BE2C (cell line): ENCODE data around the gene NF1.

Experiments used
- DNase-seq: peaks from one replicate; pipeline ENCODE4 v3.0.0-alpha.2; 2020
- H3K27me3 ChIP-seq: fragments of 250-450 bp; sonication (Bioruptor Pico); 2 replicates; pipeline ENCODE4 v1.5.1; 2020; ENCODE audit warnings: mild to moderate bottlenecking
- H3K36me3 ChIP-seq: fragments of 250-450 bp; sonication (Bioruptor Pico); 2 replicates; pipeline ENCODE4 v1.5.1; 2020; ENCODE audit warnings: mild to moderate bottlenecking
- H3K4me1 ChIP-seq: fragments of 250-450 bp; sonication (Bioruptor Pico); 2 replicates; pipeline ENCODE4 v1.5.1; 2020
- H3K4me3 ChIP-seq: 2 replicates; pipeline ENCODE4 v1.5.1; 2011; ENCODE audit warnings: low read depth, low read length
- H3K9me3 ChIP-seq: fragments of 250-450 bp; sonication (Bioruptor Pico); 2 replicates; pipeline ENCODE4 v1.5.1; 2020
- CTCF ChIP-seq: IDR thresholded peaks from 2 replicates; pipeline ENCODE4 v1.5.1; 2012; ENCODE audit warnings: mild to moderate bottlenecking, low read depth, low read length

Gene NF1

GRCh38 chr17:31413081-31413799 is 318.5 kb downstream of the NF1 start:
- Histone ChIP-seq H3K27me3 (no peaks in the 10 kb centered on the region), H3K4me3 (no peak overlapping the region), H3K4me1 (no peaks in the 10 kb centered on the region), H3K36me3 (no peaks in the 10 kb centered on the region), H3K9me3 (no peaks in the 10 kb centered on the region)
- TF ChIP-seq CTCF = no peak
- no peak for DNase-seq

DNA sequence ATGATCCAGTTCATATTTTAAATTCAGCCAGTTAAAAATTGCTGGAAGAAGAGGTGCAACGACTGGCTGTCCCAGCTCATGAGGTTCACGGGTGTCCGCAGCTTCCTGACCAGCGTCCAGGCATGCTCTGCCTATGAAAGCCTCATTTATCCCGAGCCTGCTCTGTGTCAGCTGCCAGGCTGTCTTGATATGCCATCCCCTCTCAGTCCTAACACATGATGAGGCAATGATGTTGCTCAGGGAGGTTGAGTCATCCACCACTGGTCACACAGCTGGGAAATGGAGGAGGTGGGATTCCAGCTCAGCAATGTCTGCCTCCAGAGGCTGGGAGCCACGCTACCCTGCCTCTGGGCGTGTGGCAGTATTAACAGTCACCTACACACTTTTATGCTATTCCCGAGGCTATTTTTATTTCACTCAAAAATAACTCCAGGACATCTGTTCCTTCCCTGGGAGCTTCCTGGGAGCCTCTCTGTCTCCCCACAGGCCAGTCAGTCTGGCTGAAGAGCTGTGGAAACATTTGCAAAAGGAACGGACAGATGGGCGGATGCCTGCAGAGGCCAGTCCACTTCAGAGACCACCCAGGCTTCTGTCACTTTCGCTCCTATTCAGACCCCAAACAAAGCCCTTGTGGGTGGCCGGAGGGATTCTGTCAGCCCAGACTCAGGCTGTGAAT is 319.2 kb downstream of the NF1 start:
- no peak for DNase-seq

DNA sequence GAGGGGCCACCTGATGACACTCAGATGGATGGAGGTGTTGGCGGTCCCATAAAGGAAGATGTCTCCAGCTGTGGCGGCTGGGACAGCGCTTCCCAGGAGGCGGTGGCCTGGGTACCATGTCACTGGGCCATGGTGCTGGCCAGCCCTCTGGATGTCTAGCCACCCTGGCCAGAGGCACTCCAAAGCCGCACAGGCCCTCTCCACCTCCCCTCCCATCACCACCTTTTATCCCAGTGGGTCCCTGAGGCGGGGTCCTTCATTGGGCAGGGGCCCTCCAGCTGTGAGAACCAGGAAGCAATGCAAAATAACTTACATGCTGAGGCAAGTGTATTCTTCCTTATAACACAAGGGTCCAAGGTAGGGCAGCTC is 319.8 kb downstream of the NF1 start:
- Histone ChIP-seq H3K4me1 (no peaks in the 10 kb centered on the region), H3K9me3 (no peaks in the 10 kb centered on the region), H3K4me3 (no peak overlapping the region), H3K36me3 (no peaks in the 10 kb centered on the region), H3K27me3 (no peaks in the 10 kb centered on the region)
- no peak for TF ChIP-seq CTCF
- no peak for DNase-seq

More for the DNA sequence above, 319.2 kb downstream of the NF1 start:
- Histone ChIP-seq H3K27me3 (no peaks in the 10 kb centered on the region), H3K4me3 (no peak overlapping the region), H3K36me3 (no peaks in the 10 kb centered on the region), H3K9me3 (no peaks in the 10 kb centered on the region), H3K4me1 (no peaks in the 10 kb centered on the region)
- TF ChIP-seq CTCF = no peak

DNA sequence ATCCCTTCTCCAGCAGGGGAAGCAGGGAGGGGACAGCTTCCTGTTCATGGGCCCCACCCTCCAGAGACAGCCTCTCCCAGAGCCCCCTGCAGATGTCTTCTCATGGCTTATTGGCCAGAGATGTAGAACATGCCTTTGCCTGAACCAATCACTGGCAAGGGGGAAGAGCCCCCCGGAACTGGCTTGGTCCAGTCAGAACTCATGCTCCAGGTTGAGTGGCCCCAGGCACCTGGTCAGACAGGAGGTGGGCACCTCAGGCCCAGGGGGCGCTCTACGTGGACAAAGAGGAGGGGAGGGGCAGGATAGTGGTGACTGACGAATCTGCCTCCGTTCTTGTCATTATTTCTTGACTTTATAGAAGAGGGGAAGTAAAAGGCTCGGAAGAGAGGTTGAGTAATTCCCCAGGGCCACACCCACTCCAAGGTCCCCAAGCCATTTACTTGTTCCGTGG is 320.3 kb downstream of the NF1 start:
- DNase-seq = no peak
- no peaks in the 10 kb centered on the region for H3K27me3 ChIP-seq
- TF ChIP-seq CTCF = no peak
- H3K9me3 ChIP-seq = no peaks in the 10 kb centered on the region
- no peaks in the 10 kb centered on the region for H3K4me1 ChIP-seq
- H3K36me3 ChIP-seq = no peaks in the 10 kb centered on the region
- no peak overlapping the region for H3K4me3 ChIP-seq

GRCh38 chr17:31415640-31416502 is 321.1 kb downstream of the NF1 start:
- Histone ChIP-seq H3K27me3 (no peaks in the 10 kb centered on the region), H3K4me1 (no peaks in the 10 kb centered on the region), H3K4me3 (no peak overlapping the region), H3K9me3 (no peaks in the 10 kb centered on the region), H3K36me3 (no peaks in the 10 kb centered on the region)
- no peak for TF ChIP-seq CTCF
- DNase-seq = no peak
